SK-N-SH (cell line): ENCODE data around the gene SMIM13. TPM values are rescaled to one million over a fixed set of nuclear protein-coding genes. Genes with fewer than 3 reads are reported as not detected.

Source experiments
- CTCF ChIA-PET: fragments of 300-600, 350-600 bp; formaldehyde crosslinking; extraction: SDS; loops from one replicate; lab custom pipeline; 2021; lab: Yijun Ruan, JAX
- POLR2A ChIA-PET: fragments of 350-600 bp; sonication (Branson Sonifier 250); formaldehyde crosslinking; extraction: SDS; loops from one replicate; lab custom pipeline; 2020; ENCODE audit warnings: antibody characterized with exemption, inconsistent platforms; lab: Yijun Ruan, JAX
- DNase-seq: peaks from one replicate; pipeline ENCODE4 v3.0.0; 2012
- H2AFZ ChIP-seq: fragments of 200-600 bp; sonication (generic); 2 replicates; pipeline ENCODE4 v1.8.1; 2016; ENCODE audit warnings: antibody characterized with exemption, mild to moderate bottlenecking, low read depth
- H3F3A ChIP-seq: fragments of 200-600 bp; sonication (generic); replicated peaks from 2 replicates; pipeline ENCODE3; 2016; ENCODE audit warnings: antibody characterized with exemption, mild to moderate bottlenecking; ENCODE audit not compliant: insufficient read depth
- H3K27ac ChIP-seq, 2 experiments: fragments of 200-500 bp in 1 of 2; fragments of 200-600 bp in 1 of 2; sonication (Bioruptor generic) in 1 of 2; sonication (generic), shearing (Covaris generic) in 1 of 2; 2 replicates each; pipeline versions ENCODE4 v1.5.1 to v1.6.1; 2014 to 2016; ENCODE audit warnings: low read depth in 2 of 2, inconsistent platforms in 1 of 2, low read length in 1 of 2, mild to moderate bottlenecking in 1 of 2, mixed read lengths in 1 of 2
- H3K27me3 ChIP-seq: fragments of 200-600 bp; sonication (generic), shearing (Covaris generic); 2 replicates; pipeline ENCODE4 v1.6.1; 2016; ENCODE audit warnings: mixed run types; ENCODE audit not compliant: insufficient read depth
- H3K36me3 ChIP-seq, 2 experiments: fragments of 200-500 bp in 1 of 2; fragments of 200-600 bp in 1 of 2; sonication (Bioruptor generic) in 1 of 2; sonication (generic) in 1 of 2; replicated peaks in 1 of 2; 2 replicates each; pipeline versions ENCODE3 to v1.5.1; 2014 to 2016; ENCODE audit warnings: low read length in 1 of 2, mild to moderate bottlenecking in 1 of 2; ENCODE audit not compliant: insufficient read depth in 2 of 2, control insufficient read depth in 1 of 2
- H3K4me1 ChIP-seq, 2 experiments: fragments of 200-500 bp in 1 of 2; fragments of 200-600 bp in 1 of 2; sonication (Bioruptor generic) in 1 of 2; sonication (generic), shearing (Covaris generic) in 1 of 2; 2 replicates each; pipeline versions ENCODE4 v1.5.1 to v1.6.1; 2014 to 2016; ENCODE audit warnings: low read depth in 1 of 2, low read length in 1 of 2, mixed run types in 1 of 2; ENCODE audit not compliant: insufficient read depth in 2 of 2, control insufficient read depth in 1 of 2
- H3K4me2 ChIP-seq: fragments of 200-600 bp; sonication (generic), shearing (Covaris generic); 2 replicates; pipeline ENCODE4 v1.6.1; 2017; ENCODE audit warnings: mixed run types
- H3K4me3 ChIP-seq, 2 experiments: fragments of 200-500 bp in 1 of 2; fragments of 200-600 bp in 1 of 2; sonication (Bioruptor generic) in 1 of 2; sonication (generic), shearing (Covaris generic) in 1 of 2; 2 replicates each; pipeline versions ENCODE4 v1.5.1 to v1.8.1; 2014 to 2016; ENCODE audit warnings: low read depth in 2 of 2, inconsistent platforms in 1 of 2, low read length in 1 of 2, mild to moderate bottlenecking in 1 of 2, mixed read lengths in 1 of 2, moderate library complexity in 1 of 2
- H3K79me2 ChIP-seq: fragments of 200-600 bp; sonication (generic); 2 replicates; pipeline ENCODE4 v1.8.1; 2017; ENCODE audit warnings: mild to moderate bottlenecking; ENCODE audit not compliant: insufficient read depth
- H3K9ac ChIP-seq: fragments of 200-600 bp; sonication (generic); 2 replicates; pipeline ENCODE4 v1.6.1; 2017; ENCODE audit warnings: mixed run types
- H3K9me2 ChIP-seq: fragments of 200-600 bp; sonication (generic); 2 replicates; pipeline ENCODE4 v1.6.1; 2017; ENCODE audit warnings: mixed run types
- H3K9me3 ChIP-seq: fragments of 200-600 bp; sonication (generic); 2 replicates; pipeline ENCODE4 v1.6.1; 2017; ENCODE audit warnings: mixed run types, mild to moderate bottlenecking, moderate library complexity
- H4K20me1 ChIP-seq: fragments of 200-600 bp; sonication (generic); 2 replicates; pipeline ENCODE4 v1.6.1; 2017; ENCODE audit warnings: mild to moderate bottlenecking, mixed run types; ENCODE audit not compliant: insufficient read depth
- CHD2 ChIP-seq: fragments of 150-350 bp; IDR thresholded peaks from 2 replicates; pipeline ENCODE4 v1.6.1; 2018; ENCODE audit warnings: low read length; ENCODE audit not compliant: partially characterized antibody
- ELF1 ChIP-seq: IDR thresholded peaks from 2 replicates; pipeline ENCODE4 v1.4.0; 2012
- EZH2phosphoT487 ChIP-seq: fragments of 200-600 bp; sonication (generic); IDR thresholded peaks from 2 replicates; pipeline ENCODE4 v1.6.1; 2017; ENCODE audit warnings: low read depth, mixed run types, mild to moderate bottlenecking, antibody characterized with exemption, moderate library complexity, borderline replicate concordance
- GATA2 ChIP-seq: sonication (generic); formaldehyde crosslinking; IDR thresholded peaks from 2 replicates; pipeline ENCODE4 v1.5.0; 2020; ENCODE audit warnings: mild to moderate bottlenecking, missing genetic modification reagents
- MAX ChIP-seq: IDR thresholded peaks from 2 replicates; pipeline ENCODE4 v1.4.0; 2012; ENCODE audit warnings: low read depth
- MXI1 ChIP-seq: IDR thresholded peaks from 2 replicates; pipeline ENCODE4 v1.6.1; 2012; ENCODE audit warnings: mild to moderate bottlenecking, low read depth, low read length, improper control_type of control experiment
- PBX3 ChIP-seq: IDR thresholded peaks from 2 replicates; pipeline ENCODE4; 2012
- RAD21 ChIP-seq: IDR thresholded peaks from 2 replicates; pipeline ENCODE4 v1.6.1; 2012; ENCODE audit warnings: mild to moderate bottlenecking, low read length
- RCOR1 ChIP-seq: fragments of 150-350 bp; IDR thresholded peaks from 2 replicates; pipeline ENCODE4 v1.6.1; 2017; ENCODE audit warnings: antibody characterized with exemption, low read length
- RXRA ChIP-seq: IDR thresholded peaks from 2 replicates; pipeline ENCODE4 v1.4.0; 2012; ENCODE audit warnings: low read depth, mild to moderate bottlenecking, borderline replicate concordance
- SMC3 ChIP-seq: IDR thresholded peaks from 2 replicates; pipeline ENCODE4 v1.6.1; 2012; ENCODE audit warnings: low read depth, low read length, improper control_type of control experiment
- WGBS: methylation state at CpG from one replicate; pipeline ENCODE4 v1.1.6; 2017; ENCODE audit warnings: low lambda C conversion rate; 5-methylcytosine and 5-hydroxymethylcytosine counted together
- polyA plus RNA-seq, 3 experiments: library from polyadenylated mRNA; depleted of rRNA; stranded (reverse); fragments of >200 nt; gene quantifications; 2 replicates each; pipeline ENCODE4 v1.2.3, GENCODE V29; 2012
- TF ChIP-seq, protein P1 (sequence below): fragments of 200-600 bp; sonication (generic); IDR thresholded peaks from 2 replicates; pipeline ENCODE4 v1.6.1; 2017; ENCODE audit warnings: antibody characterized with exemption, mild to moderate bottlenecking, moderate library complexity

Gene SMIM13
- polyA plus RNA-seq, 1 of the 3 experiments (the other 2 are of a cell fraction), result 2.1 TPM

GRCh38 chr6:11144393-11144851, 50.8 kb downstream of the SMIM13 start:
- Histone ChIP-seq H4K20me1 (no peaks in the 10 kb centered on the region), H3K9me3 (no peaks in the 10 kb centered on the region), H3K36me3 (no peaks in the 10 kb centered on the region), H3K4me3 (peak overlapping the region in 1 of 2 experiments; percentile 32; a peak in 1 of 4 replicates), H3K4me1 (peaks cover 5 to 7% of the 10 kb centered on the region in 2 experiments; a peak in 3 of 4 replicates), H2AFZ (peak overlapping the region; percentile 30; the same call in 1 of the 2 replicates), H3K4me2 (no peak overlapping the region), H3F3A (peaks cover 8% of the 10 kb centered on the region), H3K9me2 (no peaks in the 10 kb centered on the region), H3K27ac (peak overlapping the region in 1 of 2 experiments; percentile 36; a peak in 1 of 4 replicates), H3K27me3 (no peaks in the 10 kb centered on the region), H3K9ac (no peak overlapping the region), H3K79me2 (no peaks in the 10 kb centered on the region)
- POLR2A ChIA-PET, result interaction anchor here (0.7 to 1.0 kb wide), 2 partner anchors 50 to 248 kb away, joined by 3 read pairs; no protein-coding TSS in a partner anchor
- DNase-seq, result peak; percentile 76
- WGBS, result 30% methylated on average over 6 of the region's 6 CpGs
- CTCF ChIA-PET, result interaction anchor here (0.6 to 8.7 kb wide), 34 partner anchors 10 to 438 kb away, joined by 3 to 181 read pairs (median 4); no protein-coding TSS in a partner anchor
- TF ChIP-seq RAD21, result peak; percentile 96
- TF ChIP-seq, protein P1, sequence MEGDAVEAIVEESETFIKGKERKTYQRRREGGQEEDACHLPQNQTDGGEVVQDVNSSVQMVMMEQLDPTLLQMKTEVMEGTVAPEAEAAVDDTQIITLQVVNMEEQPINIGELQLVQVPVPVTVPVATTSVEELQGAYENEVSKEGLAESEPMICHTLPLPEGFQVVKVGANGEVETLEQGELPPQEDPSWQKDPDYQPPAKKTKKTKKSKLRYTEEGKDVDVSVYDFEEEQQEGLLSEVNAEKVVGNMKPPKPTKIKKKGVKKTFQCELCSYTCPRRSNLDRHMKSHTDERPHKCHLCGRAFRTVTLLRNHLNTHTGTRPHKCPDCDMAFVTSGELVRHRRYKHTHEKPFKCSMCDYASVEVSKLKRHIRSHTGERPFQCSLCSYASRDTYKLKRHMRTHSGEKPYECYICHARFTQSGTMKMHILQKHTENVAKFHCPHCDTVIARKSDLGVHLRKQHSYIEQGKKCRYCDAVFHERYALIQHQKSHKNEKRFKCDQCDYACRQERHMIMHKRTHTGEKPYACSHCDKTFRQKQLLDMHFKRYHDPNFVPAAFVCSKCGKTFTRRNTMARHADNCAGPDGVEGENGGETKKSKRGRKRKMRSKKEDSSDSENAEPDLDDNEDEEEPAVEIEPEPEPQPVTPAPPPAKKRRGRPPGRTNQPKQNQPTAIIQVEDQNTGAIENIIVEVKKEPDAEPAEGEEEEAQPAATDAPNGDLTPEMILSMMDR, result peak; percentile 98
- TF ChIP-seq CHD2, result no peak
- TF ChIP-seq ELF1, result no peak
- peak; percentile 97 for TF ChIP-seq SMC3
- TF ChIP-seq, all 33 proteins: peak for 3

DNA sequence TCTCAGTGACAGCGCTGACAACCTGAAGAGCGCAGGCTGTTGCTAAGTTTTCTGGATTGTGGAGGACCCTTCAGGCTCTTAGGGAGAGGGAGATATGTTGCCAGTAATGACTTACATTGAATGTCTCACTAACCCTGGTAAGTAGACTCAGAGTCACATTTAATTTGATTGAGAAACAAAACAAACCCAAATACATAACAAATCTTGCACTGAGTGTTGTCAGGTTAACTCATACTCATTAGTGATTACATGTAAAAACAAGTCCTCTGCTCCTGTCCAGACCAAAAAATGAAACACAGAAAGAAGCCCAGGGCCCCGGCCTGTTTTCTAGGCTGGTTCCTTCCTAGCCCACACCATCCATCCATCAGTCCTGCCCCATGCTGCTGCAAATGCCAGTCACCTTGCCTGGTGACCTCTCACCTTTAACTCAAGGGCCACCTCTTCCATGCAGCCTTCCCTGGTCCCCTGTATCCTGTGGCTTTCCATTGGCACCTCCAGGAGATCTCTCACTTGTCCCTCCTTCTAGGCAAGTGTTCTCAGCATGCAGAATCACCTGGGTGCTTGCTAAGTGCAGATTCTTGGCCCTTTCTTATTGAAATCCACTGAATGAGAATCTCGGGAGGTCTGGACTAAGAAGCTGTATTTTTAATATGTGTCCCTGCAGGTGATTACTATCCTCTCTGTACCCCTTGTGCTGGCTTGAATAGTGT, 52.6 kb downstream of the SMIM13 start:
- H3K9me3 ChIP-seq, result no peaks in the 10 kb centered on the region
- H3F3A ChIP-seq, result peaks cover 5% of the 10 kb centered on the region
- peaks cover 0 to 9% of the 10 kb centered on the region in 2 experiments; a peak in 1 of 4 replicates for H3K4me1 ChIP-seq
- CTCF ChIA-PET, result interaction anchor here (0.7 to 8.7 kb wide), 2 partner anchors 216 to 349 kb away, joined by 3 to 181 read pairs; no protein-coding TSS in a partner anchor
- no peak for DNase-seq
- H3K4me3 ChIP-seq, result no peak overlapping the region
- no peak for TF ChIP-seq RCOR1
- TF ChIP-seq MAX, result no peak
- no peak for TF ChIP-seq EZH2phosphoT487
- no peak for TF ChIP-seq PBX3
- TF ChIP-seq GATA2 (CRISPR knock-in tag), result no peak
- no peak for TF ChIP-seq MXI1
- TF ChIP-seq ELF1, result no peak
- no peak for TF ChIP-seq RXRA
- no peaks in the 10 kb centered on the region for H3K36me3 ChIP-seq
- no peaks in the 10 kb centered on the region for H4K20me1 ChIP-seq
- H3K4me2 ChIP-seq, result no peak overlapping the region
- no peaks in the 10 kb centered on the region for H3K9me2 ChIP-seq
- H3K27me3 ChIP-seq, result no peaks in the 10 kb centered on the region
- no peaks in the 10 kb centered on the region for H3K79me2 ChIP-seq
- no peak overlapping the region for H3K27ac ChIP-seq
- POLR2A ChIA-PET, result no interaction called here
- no peak overlapping the region for H2AFZ ChIP-seq
- H3K9ac ChIP-seq, result no peak overlapping the region
- WGBS, result 96% methylated on average over 4 of the region's 4 CpGs
